Neural progenitor cell (in vitro differentiated cells): ENCODE measurements around the gene SYNJ2.

Experiments used
- CTCF ChIP-seq: fragments of 200-600 bp; sonication (generic); IDR thresholded peaks from 2 replicates; pipeline ENCODE4 v1.5.1; 2017; ENCODE audit warnings: antibody characterized with exemption, mild to moderate bottlenecking
- EZH2 ChIP-seq: fragments of 200-600 bp; sonication (generic); IDR thresholded peaks from 2 replicates; pipeline ENCODE4 v1.6.1; 2017; ENCODE audit warnings: antibody characterized with exemption, mild to moderate bottlenecking, moderate library complexity

GRCh38 chr6:158013904-158014504, 32.3 kb downstream of the SYNJ2 start:
- TF ChIP-seq CTCF (no peak), EZH2 (no peak)
